HepG2 (cell line): Measurements from ENCODE around the gene STOM. TPM values are rescaled to one million over a fixed set of nuclear protein-coding genes. Genes with fewer than 3 reads are reported as not detected.
A peak's percentile ranks its signal among the peaks of the same experiment; 100 is the strongest.

Source experiments
- CCAR2 ChIP-seq: fragments of 200-400 bp; formaldehyde crosslinking; optimal IDR thresholded peaks from 2 replicates; pipeline ENCODE3; 2018; ENCODE audit warnings: low read depth, mild to moderate bottlenecking, low read length, moderate library complexity
- CCDC6 ChIP-seq: sonication (generic); formaldehyde crosslinking; IDR thresholded peaks from 2 replicates; pipeline ENCODE4 v1.8.1; 2022; ENCODE audit warnings: mild to moderate bottlenecking, missing genetic modification reagents, moderate library complexity
- HDAC1 ChIP-seq: sonication (generic); formaldehyde crosslinking; IDR thresholded peaks from 2 replicates; pipeline ENCODE4 v1.5.1; 2020; ENCODE audit warnings: mild to moderate bottlenecking, missing genetic modification reagents
- HNF4G ChIP-seq, 2 experiments: sonication (generic) in 1 of 2; formaldehyde crosslinking in 1 of 2; IDR thresholded peaks; 2 replicates each; pipeline versions ENCODE4 v1.4.0 to v1.6.1; 2011 to 2020; ENCODE audit warnings: borderline replicate concordance in 2 of 2, low read depth in 2 of 2, mild to moderate bottlenecking in 2 of 2, low read length in 1 of 2, missing genetic modification reagents in 1 of 2, moderate library complexity in 1 of 2
- MTA1 ChIP-seq: sonication (generic); formaldehyde crosslinking; IDR thresholded peaks from 2 replicates; pipeline ENCODE4 v1.4.0; 2020; ENCODE audit warnings: missing genetic modification reagents, mild to moderate bottlenecking, borderline replicate concordance
- NFATC3 ChIP-seq: sonication (generic); formaldehyde crosslinking; IDR thresholded peaks from 2 replicates; pipeline ENCODE4 v1.5.1; 2020; ENCODE audit warnings: mild to moderate bottlenecking, missing genetic modification reagents
- NONO ChIP-seq, 2 experiments: fragments of 450-650 bp in 1 of 2; sonication (generic) in 1 of 2; formaldehyde crosslinking in 1 of 2; IDR thresholded peaks in 1 of 2; conservative IDR thresholded peaks in 1 of 2; 2 replicates each; pipeline versions ENCODE4 v1.6.1 to v1.8.0; 2017 to 2022; ENCODE audit warnings: mild to moderate bottlenecking in 1 of 2, missing genetic modification reagents in 1 of 2, moderate library complexity in 1 of 2
- PITX1 ChIP-seq: sonication (generic); formaldehyde crosslinking; IDR thresholded peaks from 2 replicates; pipeline ENCODE4 v1.5.1; 2020; ENCODE audit warnings: mild to moderate bottlenecking, missing genetic modification reagents
- STAG1 ChIP-seq: sonication (generic); formaldehyde crosslinking; IDR thresholded peaks from 2 replicates; pipeline ENCODE4 v1.4.0; 2020; ENCODE audit warnings: missing genetic modification reagents
- USF2 ChIP-seq, 2 experiments: sonication (generic) in 1 of 2; formaldehyde crosslinking in 1 of 2; IDR thresholded peaks; 2 replicates each; pipeline versions ENCODE4 v1.5.1 to v1.6.1; 2011 to 2020; ENCODE audit warnings: borderline replicate concordance in 1 of 2, low read depth in 1 of 2, low read length in 1 of 2, mild to moderate bottlenecking in 1 of 2, missing genetic modification reagents in 1 of 2, moderate library complexity in 1 of 2
- ZBTB21 ChIP-seq: sonication (generic); formaldehyde crosslinking; IDR thresholded peaks from 2 replicates; pipeline ENCODE4 v1.4.0; 2020; ENCODE audit warnings: missing genetic modification reagents
- ZBTB38 ChIP-seq: sonication (generic); formaldehyde crosslinking; IDR thresholded peaks from 2 replicates; pipeline ENCODE4 v1.5.1; 2020; ENCODE audit warnings: mild to moderate bottlenecking, missing genetic modification reagents
- ZBTB7A ChIP-seq: sonication (generic); formaldehyde crosslinking; IDR thresholded peaks from 2 replicates; pipeline ENCODE4 v1.8.0; 2022; ENCODE audit warnings: mild to moderate bottlenecking, missing genetic modification reagents
- ZGPAT ChIP-seq: IDR thresholded peaks from 2 replicates; pipeline ENCODE4 v1.6.1; 2016; ENCODE audit warnings: mild to moderate bottlenecking
- ZNF501 ChIP-seq: sonication (generic); formaldehyde crosslinking; IDR thresholded peaks from 2 replicates; pipeline ENCODE4 v1.5.1; 2020; ENCODE audit warnings: mild to moderate bottlenecking, moderate library complexity, missing genetic modification reagents
- ZNF652 ChIP-seq: IDR thresholded peaks from 2 replicates; pipeline ENCODE4 v1.6.1; 2016; ENCODE audit warnings: low read depth, borderline replicate concordance
- ZNF670 ChIP-seq: sonication (generic); formaldehyde crosslinking; IDR thresholded peaks from 2 replicates; pipeline ENCODE4 v1.8.0; 2022; ENCODE audit warnings: mild to moderate bottlenecking, missing genetic modification reagents, borderline replicate concordance
- ZNF687 ChIP-seq: sonication (generic); formaldehyde crosslinking; IDR thresholded peaks from 2 replicates; pipeline ENCODE4 v1.5.1; 2020; ENCODE audit warnings: mild to moderate bottlenecking, missing genetic modification reagents, moderate library complexity
- polyA plus RNA-seq, 8 experiments: library from polyadenylated mRNA; depleted of rRNA in 3 of 8; stranded (reverse) in 7 of 8; unstranded in 1 of 8; fragments of >200 nt; fragmentation: Illumina TruSeq in 4 of 8; extraction: Trizol in 4 of 8; gene quantifications; 2 replicates each; pipeline versions ENCODE4 v1.2.1 to v1.2.3, GENCODE V29; 2011 to 2016; ENCODE audit warnings: low read depth in 4 of 8, missing spikeins in 1 of 8, mixed read lengths in 1 of 8; ENCODE audit not compliant: insufficient read depth in 1 of 8
- total RNA-seq, 5 experiments: library from RNA; depleted of rRNA; stranded (reverse); fragments of >200 nt; fragmentation: Illumina TruSeq; extraction: Trizol; gene quantifications; 2 replicates each; pipeline ENCODE4 v1.2.3, GENCODE V29; 2016; ENCODE audit warnings: low read depth in 1 of 5

The STOM gene
- total and polyA plus RNA-seq, 2 of the 13 experiments (the other 11 are each of a cell fraction or from before 2014, with no cell fraction given): 43.6 to 165 TPM

GRCh38 chr9:121300283-121301119, 69.5 kb downstream of the STOM start (continued):
- TF ChIP-seq HDAC1 (peak; percentile 33; the same call in 1 of the 2 replicates), CCAR2 (peak; percentile 20), NONO (IDR thresholded peaks at IDR 0.05) (no peak), NONO (CRISPR knock-in tag; conservative IDR thresholded peaks at IDR 0.05) (no peak), ZGPAT (no peak), USF2 (IDR thresholded peaks at IDR 0.05; ENCODE audit: low read depth, low read length) (no peak), USF2 (CRISPR knock-in tag; IDR thresholded peaks at IDR 0.05; ENCODE audit: borderline replicate concordance) (no peak), PITX1 (0 out of 2 replicates have a peak, but pooled peaks have one; percentile 17), ZNF687 (CRISPR knock-in tag) (peak; percentile 30; the same call in 1 of the 2 replicates), NFATC3 (CRISPR knock-in tag) (no peak), ZNF501 (CRISPR knock-in tag) (0 out of 2 replicates have a peak, but pooled peaks have one; percentile 8), ZNF670 (peak; percentile 33; the same call in 1 of the 2 replicates), ZNF652 (CRISPR knock-in tag) (peak; percentile 79), CCDC6 (CRISPR knock-in tag) (no peak), ZBTB21 (no peak), HNF4G (IDR thresholded peaks at IDR 0.05; ENCODE audit: borderline replicate concordance, low read depth, low read length) (peak; percentile 41; the same call in 1 of the 2 replicates), HNF4G (CRISPR knock-in tag; IDR thresholded peaks at IDR 0.05; ENCODE audit: borderline replicate concordance, low read depth) (no peak), ZBTB38 (CRISPR knock-in tag) (peak; percentile 93), MTA1 (no peak), STAG1 (CRISPR knock-in tag) (no peak), ZBTB7A (peak; percentile 52; the same call in 1 of the 2 replicates)
